Measurements from ENCODE around the gene GFER.

The GFER gene

GRCh38 chr16:1990351-1991134 is 6.5 kb downstream of the GFER start:
- no peak for TF ChIP-seq SPI1 (IDR thresholded peaks at IDR 0.05; ENCODE audit: low read depth, low read length)
- no peak for TF ChIP-seq POU2F2 (IDR thresholded peaks at IDR 0.05; ENCODE audit: low read depth, low read length)
- TF ChIP-seq PAX5 (IDR thresholded peaks at IDR 0.05; ENCODE audit: insufficient read depth, low read length, severe bottlenecking) = no peak
- no peak for TF ChIP-seq TAF1 (IDR thresholded peaks at IDR 0.05; ENCODE audit: low read depth, low read length)
- no peak for TF ChIP-seq POLR2AphosphoS5 (IDR thresholded peaks at IDR 0.05; ENCODE audit: low read depth, low read length)
- no peak for TF ChIP-seq POLR2A (IDR thresholded peaks at IDR 0.05; ENCODE audit: low read depth, low read length)
- DNase-seq (ENCODE audit: insufficient read length, low spot score) (no peak), FAIRE-seq (peak; percentile 45)

- DNase-seq (ENCODE audit: insufficient read length, low spot score) = no peak
- TF ChIP-seq POU2F2 (IDR thresholded peaks at IDR 0.05; ENCODE audit: low read depth, low read length) (peak; percentile 82), POLR2AphosphoS5 (IDR thresholded peaks at IDR 0.05; ENCODE audit: low read depth, low read length) (no peak), TAF1 (IDR thresholded peaks at IDR 0.05; ENCODE audit: low read depth, low read length) (no peak), PAX5 (IDR thresholded peaks at IDR 0.05; ENCODE audit: insufficient read depth, low read length, severe bottlenecking) (no peak), SPI1 (IDR thresholded peaks at IDR 0.05; ENCODE audit: low read depth, low read length) (no peak), POLR2A (IDR thresholded peaks at IDR 0.05; ENCODE audit: low read depth, low read length) (no peak)
- FAIRE-seq = peak; percentile 93
Measured at GRCh38 chr16:1991135-1991551, 7.2 kb downstream of the GFER start.

- no peak for FAIRE-seq
- no peak for TF ChIP-seq POLR2AphosphoS5 (IDR thresholded peaks at IDR 0.05; ENCODE audit: low read depth, low read length)
- no peak for TF ChIP-seq TAF1 (IDR thresholded peaks at IDR 0.05; ENCODE audit: low read depth, low read length)
- TF ChIP-seq POU2F2 (IDR thresholded peaks at IDR 0.05; ENCODE audit: low read depth, low read length) = no peak
- no peak for TF ChIP-seq SPI1 (IDR thresholded peaks at IDR 0.05; ENCODE audit: low read depth, low read length)
- TF ChIP-seq POLR2A (IDR thresholded peaks at IDR 0.05; ENCODE audit: low read depth, low read length) = no peak
- TF ChIP-seq PAX5 (IDR thresholded peaks at IDR 0.05; ENCODE audit: insufficient read depth, low read length, severe bottlenecking) = no peak
- no peak for DNase-seq (ENCODE audit: insufficient read length, low spot score)
Measured at GRCh38 chr16:1991588-1991947, 7.6 kb downstream of the GFER start.

DNA sequence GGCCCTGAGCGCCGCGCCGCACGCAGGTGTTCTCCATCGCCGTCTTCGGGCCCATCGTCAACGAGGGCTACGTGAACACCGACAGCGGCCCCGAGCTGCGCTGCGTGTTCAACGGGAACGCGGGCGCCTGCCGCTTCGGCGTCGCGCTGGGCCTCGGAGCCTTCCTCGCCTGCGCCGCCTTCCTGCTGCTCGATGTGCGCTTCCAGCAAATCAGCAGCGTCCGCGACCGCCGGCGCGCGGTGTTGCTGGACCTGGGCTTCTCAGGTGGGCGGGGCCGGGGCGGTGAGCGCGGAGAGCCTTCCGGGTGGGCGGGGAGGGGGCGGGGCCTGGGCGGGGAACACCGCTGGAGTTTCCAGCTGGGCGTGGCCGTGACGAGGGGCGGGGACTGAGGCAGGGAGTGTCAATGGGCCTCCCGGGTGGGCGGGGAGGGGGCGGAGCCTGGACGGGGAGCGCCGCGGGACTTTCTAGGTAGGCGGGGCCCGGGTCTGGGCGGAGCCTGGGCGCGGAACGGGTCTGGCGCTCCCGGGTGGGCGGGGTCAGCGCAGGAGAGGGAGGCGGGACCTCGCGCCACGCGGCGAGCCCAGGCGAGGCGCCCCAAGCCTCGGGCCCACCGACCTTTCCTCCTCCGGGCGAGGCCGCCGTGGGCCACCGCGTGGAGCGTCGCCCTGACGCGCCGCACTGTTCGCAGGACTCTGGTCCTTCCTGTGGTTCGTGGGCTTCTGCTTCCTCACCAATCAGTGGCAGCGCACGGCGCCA is 8.1 kb downstream of the GFER start:
- DNase-seq (ENCODE audit: insufficient read length, low spot score) (peak; percentile 99), FAIRE-seq (peak; percentile 72)
- TF ChIP-seq TAF1 (IDR thresholded peaks at IDR 0.05; ENCODE audit: low read depth, low read length) (0 out of 2 replicates have a peak, but pooled peaks have one; percentile 24), POLR2AphosphoS5 (IDR thresholded peaks at IDR 0.05; ENCODE audit: low read depth, low read length) (0 out of 2 replicates have a peak, but pooled peaks have one; percentile 22), SPI1 (IDR thresholded peaks at IDR 0.05; ENCODE audit: low read depth, low read length) (no peak), POLR2A (IDR thresholded peaks at IDR 0.05; ENCODE audit: low read depth, low read length) (peak; percentile 35; the same call in 1 of the 2 replicates), POU2F2 (IDR thresholded peaks at IDR 0.05; ENCODE audit: low read depth, low read length) (no peak)

- TF ChIP-seq SPI1 (IDR thresholded peaks at IDR 0.05; ENCODE audit: low read depth, low read length) (no peak), PAX5 (IDR thresholded peaks at IDR 0.05; ENCODE audit: insufficient read depth, low read length, severe bottlenecking) (no peak)
- DNase-seq (ENCODE audit: insufficient read length, low spot score) (no peak), FAIRE-seq (no peak)
Measured at GRCh38 chr16:1992704-1993317, 8.8 kb downstream of the GFER start.

DNA sequence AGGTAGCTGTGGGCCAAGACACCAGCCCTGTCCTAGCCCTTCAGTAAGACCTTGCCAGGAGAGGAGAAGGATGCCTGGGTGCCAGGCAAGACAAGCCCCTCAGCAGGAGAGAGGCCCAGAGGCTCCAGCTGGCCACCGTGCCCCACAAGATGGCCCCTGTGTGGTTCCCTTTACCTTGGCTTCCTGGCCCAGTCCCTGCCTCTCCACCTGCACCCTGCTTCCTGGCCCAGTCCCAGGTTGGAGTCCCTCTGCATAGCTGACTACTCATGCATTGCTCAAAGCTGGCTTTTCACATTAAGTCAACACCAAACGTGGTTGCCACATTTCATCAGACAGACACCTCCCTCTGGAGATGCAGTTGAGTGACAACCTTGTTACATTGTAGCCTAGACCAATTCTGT is 9.7 kb downstream of the GFER start:
- TF ChIP-seq POLR2AphosphoS5 (IDR thresholded peaks at IDR 0.05; ENCODE audit: low read depth, low read length) (no peak), POLR2A (IDR thresholded peaks at IDR 0.05; ENCODE audit: low read depth, low read length) (no peak), PAX5 (IDR thresholded peaks at IDR 0.05; ENCODE audit: insufficient read depth, low read length, severe bottlenecking) (no peak)
- DNase-seq (ENCODE audit: insufficient read length, low spot score) (no peak), FAIRE-seq (peak; percentile 73)

GRCh38 chr16:1997494-1998359 is 13.7 kb downstream of the GFER start:
- TF ChIP-seq PAX5 (IDR thresholded peaks at IDR 0.05; ENCODE audit: insufficient read depth, low read length, severe bottlenecking) = no peak
- FAIRE-seq = no peak
- no peak for DNase-seq (ENCODE audit: insufficient read length, low spot score)

DNA sequence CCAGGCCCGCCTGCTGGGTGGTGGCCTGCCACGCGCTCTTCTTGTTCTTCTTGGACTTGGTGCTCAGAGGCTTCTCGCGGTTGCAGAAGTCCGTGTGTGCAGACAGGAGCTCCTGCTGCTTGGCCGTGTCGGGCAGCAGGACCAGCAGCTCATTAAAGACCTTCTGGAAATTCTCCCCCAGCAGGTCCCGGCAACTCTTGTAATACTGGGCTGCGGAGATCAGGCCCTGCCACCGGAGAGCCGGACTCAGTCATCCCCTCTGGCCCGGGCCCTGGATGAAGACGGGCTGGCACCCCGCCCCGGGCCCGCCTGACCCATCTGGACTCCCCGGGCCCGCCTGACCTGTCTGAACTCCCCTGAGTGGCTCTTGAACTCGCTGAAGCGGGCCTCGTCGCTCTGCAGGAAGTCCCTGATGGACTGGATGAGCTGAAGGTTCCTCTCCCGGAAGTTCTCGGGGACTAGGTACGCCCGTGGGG is 14.4 kb downstream of the GFER start:
- TF ChIP-seq POU2F2 (IDR thresholded peaks at IDR 0.05; ENCODE audit: low read depth, low read length) = no peak
- no peak for TF ChIP-seq PAX5 (IDR thresholded peaks at IDR 0.05; ENCODE audit: insufficient read depth, low read length, severe bottlenecking)
- no peak for TF ChIP-seq POLR2AphosphoS5 (IDR thresholded peaks at IDR 0.05; ENCODE audit: low read depth, low read length)
- no peak for TF ChIP-seq SPI1 (IDR thresholded peaks at IDR 0.05; ENCODE audit: low read depth, low read length)
- TF ChIP-seq POLR2A (IDR thresholded peaks at IDR 0.05; ENCODE audit: low read depth, low read length) = no peak
- TF ChIP-seq TAF1 (IDR thresholded peaks at IDR 0.05; ENCODE audit: low read depth, low read length) = no peak
- no peak for DNase-seq (ENCODE audit: insufficient read length, low spot score)
- no peak for FAIRE-seq
